Measurements from ENCODE around the gene SNTB2.

Gene SNTB2

GRCh38 chr16:69182730-69183416 lies 4.1 kb upstream of the SNTB2 start:
- DNase-seq, result peak; percentile 78 to 84

GRCh38 chr16:69187446-69188235 lies 677 bp downstream of the SNTB2 start:
- peak; percentile 11 to 48 for DNase-seq

DNA sequence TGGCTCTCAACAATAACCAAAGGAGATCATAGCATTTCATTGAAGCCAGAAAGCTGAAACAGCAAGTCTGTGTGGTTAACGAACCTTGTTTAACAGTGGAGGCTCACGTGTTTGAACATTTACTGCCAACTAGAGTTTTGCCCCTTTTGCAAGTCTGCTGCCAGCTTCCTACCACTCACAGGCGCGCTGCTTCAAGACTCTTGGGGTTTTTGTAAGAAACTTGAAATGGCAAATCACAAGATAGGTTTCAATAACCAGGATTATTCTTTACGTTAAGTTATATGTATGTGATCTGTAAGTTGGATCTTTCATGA lies 1.2 kb downstream of the SNTB2 start:
- no peak for DNase-seq

DNA sequence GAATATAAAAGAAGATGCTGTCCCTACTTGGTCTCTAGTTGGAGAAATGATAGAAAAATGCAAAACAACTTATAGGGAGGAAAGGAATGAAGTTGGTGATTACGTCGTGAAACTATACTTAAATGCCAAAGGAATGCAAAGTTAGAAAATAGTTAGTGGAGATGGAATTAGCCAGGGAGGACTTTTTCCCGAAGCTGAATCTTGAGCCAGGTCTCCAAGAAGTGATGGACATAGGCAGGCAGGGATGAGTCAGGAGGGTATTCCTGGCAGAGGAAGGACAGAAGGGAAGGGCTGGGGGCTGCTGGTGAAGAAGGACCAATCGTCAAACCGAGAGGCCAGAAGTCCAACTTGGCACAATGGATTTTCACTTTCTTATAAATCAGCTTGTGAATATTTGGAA lies 1.8 kb downstream of the SNTB2 start:
- no peak for DNase-seq

DNA sequence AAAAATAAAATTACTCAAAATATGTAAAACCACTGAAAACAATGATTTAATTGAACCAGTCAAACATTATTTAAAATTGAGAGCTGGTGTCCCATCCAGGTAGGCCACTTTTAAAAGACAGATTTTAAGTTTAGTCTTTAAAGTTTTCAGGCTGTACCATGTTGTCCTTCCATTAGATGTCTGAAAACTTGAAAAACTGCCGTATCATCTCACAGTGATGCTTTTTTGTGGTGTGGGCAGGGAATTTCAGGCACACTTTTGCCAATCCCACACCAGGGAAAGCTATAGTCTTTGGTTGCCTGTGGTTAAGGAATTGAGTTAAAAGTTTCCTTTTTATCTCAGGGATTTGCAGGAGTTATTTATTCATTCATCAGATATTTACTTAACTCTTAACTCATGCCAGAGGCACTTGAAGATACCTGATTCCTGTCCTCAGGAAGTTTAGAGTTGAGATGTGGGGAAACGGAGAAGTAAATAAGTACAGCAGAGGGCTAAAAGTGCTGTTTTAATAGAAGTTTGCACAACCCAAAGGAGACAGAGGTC lies 3.2 kb downstream of the SNTB2 start:
- DNase-seq, result no peak

DNA sequence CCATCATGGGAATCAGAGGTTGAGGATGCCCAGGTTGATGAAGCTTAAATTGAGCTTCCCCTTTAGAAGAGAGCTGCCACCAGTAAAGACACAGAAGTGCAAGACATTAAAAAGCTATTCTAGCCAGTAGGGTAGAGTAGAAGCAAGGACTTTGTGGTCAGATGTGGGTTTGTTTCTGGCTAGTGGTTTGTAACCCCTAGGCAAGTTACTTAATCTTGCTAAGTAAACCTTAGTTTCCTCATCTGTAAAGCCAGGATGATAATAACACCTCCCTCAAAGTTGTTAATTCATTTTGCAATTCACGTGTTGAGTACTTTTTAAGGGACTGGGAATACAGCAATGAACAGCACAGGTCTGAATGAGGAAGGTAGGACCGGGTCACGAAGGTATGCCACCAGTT lies 3.6 kb downstream of the SNTB2 start:
- DNase-seq, result no peak

- no peak for DNase-seq
Measured at GRCh38 chr16:69191136-69191535, 4.2 kb downstream of the SNTB2 start.

DNA sequence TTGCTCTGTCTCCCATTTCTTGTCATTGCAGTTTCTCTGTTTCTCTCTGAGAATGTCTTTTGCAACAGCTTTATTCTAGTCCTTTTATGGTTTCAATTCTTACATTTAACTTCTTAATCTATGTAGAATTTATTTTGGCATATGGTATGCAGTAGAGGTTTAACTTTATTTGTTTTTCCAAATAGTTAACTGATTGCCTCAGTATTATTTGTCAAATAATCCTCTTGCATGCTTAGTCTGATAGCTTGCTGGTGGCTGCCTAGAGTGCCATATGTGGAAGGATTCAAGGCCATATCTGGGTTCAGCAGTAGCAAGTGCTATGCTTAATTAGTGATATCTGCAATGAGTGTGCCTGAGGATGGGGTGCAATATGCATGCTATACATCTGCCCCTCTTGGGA lies 6.9 kb downstream of the SNTB2 start:
- no peak for DNase-seq

- no peak for DNase-seq
Measured at GRCh38 chr16:69194488-69194887, 7.5 kb downstream of the SNTB2 start.

DNA sequence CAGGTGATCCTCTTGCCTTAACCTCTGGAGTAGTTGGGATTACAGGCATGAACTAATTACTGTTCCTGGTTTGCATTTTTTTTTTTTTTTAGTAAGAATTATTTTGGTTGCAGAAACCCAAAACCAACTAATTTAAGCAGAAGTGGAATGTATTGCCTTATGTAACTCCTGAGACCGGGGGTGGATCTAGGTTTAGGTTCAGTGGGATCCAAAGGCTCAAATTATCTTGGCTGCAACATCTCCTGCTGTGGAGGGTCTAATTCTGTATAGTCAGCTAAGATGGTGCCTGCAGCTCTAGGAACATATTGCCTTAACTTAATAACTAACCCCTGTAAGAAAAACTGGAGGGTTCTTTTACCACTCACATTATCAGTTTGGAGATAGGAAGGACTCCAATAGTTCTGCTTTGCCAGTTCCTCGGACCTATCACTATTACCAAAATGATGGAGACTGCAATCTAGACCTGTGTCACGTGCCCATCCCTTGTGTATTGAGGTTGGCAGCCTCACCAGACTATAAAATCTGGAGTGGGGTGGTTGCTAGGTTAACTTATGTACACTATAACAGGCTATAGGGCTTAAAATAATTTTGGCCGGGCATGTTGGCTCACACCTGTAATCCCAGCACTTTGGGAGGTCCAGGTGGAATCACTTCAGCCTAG lies 8.5 kb downstream of the SNTB2 start:
- DNase-seq, result no peak

DNA sequence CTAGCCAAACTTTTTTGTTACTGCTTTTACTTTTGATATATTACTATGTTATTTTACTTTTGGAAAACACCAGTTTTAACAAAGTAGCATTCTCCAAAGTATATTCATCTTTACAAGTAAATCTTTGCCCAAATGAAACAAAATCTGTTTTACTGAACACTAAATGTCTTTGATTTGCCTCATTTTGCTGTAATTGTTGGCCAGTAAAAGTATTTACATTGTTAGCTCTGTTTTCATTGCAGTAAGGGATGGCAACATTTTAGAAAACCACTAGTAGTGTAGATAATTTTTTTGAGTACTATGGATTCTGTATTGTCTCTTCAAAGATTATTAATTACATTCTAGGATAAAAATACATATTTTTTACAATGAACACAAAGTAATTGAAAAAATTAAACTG lies 10.6 kb downstream of the SNTB2 start:
- DNase-seq, result no peak

GRCh38 chr16:69199382-69199781 lies 12.4 kb downstream of the SNTB2 start:
- no peak for DNase-seq

DNA sequence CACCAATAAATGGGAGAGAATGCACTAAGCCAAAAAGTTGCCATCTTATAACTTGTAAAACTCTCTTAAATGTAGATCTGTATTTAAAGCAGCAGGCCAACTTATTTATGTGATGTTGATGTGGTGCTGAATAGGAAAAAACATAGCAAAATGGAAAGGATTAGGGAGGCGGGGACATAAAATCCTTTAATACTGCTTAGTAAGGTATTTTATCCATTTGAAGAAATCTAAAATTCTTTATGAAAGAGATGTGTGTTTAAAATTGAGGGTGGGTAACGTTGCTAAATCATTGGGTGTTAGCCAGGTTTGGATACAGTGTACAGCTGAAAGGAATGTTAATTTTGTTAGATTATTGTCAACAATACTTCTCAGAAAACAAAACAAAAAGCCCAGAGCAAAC lies 14.3 kb downstream of the SNTB2 start:
- DNase-seq, result no peak

GRCh38 chr16:69201787-69202186 lies 14.8 kb downstream of the SNTB2 start:
- no peak for DNase-seq

DNA sequence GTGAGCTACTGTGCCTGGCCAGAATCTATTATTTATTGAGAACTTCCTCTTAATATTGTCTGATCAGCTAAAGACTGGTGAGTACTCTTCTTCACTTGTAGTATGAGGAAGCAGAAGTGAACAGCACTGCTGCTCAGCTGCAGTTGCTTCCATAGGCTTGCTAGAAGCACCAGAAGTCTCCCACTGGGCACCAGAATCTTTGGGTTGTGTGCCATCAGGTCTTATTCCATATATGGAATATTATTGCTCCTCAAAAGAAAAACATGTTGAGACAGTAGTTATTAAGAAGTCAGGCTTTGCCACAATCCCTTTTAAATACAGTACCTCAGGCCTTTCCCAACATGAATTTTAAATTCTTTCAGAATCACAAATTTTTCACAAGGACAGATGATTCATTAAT lies 17.2 kb downstream of the SNTB2 start:
- DNase-seq, result no peak

GRCh38 chr16:69209735-69210134 lies 22.8 kb downstream of the SNTB2 start:
- DNase-seq, result no peak

- DNase-seq, result no peak
Measured at GRCh38 chr16:69217433-69217832, 30.5 kb downstream of the SNTB2 start.

DNA sequence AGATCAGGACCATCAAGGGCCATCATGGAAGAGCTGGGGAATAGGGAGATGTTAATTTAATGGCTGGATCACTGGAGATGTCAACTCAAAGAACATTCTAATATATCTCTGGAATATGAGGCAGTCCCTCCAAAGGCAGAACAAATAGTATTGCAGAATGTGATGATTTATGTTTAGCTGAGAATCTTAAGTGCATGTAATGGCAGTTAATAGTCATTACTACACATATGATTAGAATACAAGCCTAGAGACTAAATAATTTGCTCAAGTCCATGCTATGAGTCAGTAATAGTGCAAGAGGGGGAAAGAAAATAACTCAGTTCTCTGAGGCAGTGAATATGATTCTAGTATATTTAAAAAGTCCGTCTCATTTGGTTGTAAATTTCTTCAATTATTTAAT lies 32.3 kb downstream of the SNTB2 start:
- DNase-seq, result no peak

GRCh38 chr16:69223882-69224281 lies 36.9 kb downstream of the SNTB2 start:
- DNase-seq, result no peak

GRCh38 chr16:69225121-69225520 lies 38.2 kb downstream of the SNTB2 start:
- DNase-seq, result no peak

- DNase-seq, result no peak
Measured at GRCh38 chr16:69233124-69233523, 46.2 kb downstream of the SNTB2 start.

DNA sequence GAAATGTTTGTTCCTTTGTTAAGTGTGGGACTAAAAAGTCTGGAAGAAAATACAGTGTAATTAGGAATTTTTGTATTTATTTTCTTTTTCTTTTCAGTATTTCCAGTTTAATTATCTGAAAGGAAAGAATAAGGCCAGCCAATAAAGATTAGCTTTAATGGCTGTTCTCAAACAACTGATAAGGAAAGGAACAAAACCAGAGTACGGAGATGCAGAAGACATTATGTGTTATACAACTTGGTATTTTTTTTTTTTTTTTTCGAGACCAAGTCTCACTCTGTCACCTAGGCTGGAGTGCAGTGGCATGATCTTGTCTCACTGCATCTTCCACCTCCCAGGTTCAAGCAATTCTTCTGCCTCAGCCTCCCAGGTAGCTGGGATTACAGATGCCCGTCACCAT lies 47.5 kb downstream of the SNTB2 start:
- no peak for DNase-seq

DNA sequence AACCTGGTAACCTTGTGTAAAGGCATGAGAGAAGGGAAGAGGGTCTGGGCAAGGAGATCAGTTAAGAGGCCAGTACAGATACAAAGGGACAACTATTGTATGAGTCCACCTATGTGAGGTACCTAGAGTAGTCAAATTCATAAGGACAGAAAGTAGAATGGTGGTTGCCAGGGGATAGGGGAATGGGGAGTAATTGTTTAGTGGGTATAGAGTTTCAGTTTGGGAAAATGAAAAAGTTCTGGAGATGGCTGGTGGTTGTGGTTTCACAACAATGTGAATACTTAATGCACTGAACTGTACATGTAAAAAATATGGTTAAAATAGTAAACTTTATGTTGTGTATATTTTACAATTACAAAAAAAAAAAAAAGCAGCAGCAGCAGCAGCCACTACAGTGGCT lies 49.4 kb downstream of the SNTB2 start:
- no peak for DNase-seq

DNA sequence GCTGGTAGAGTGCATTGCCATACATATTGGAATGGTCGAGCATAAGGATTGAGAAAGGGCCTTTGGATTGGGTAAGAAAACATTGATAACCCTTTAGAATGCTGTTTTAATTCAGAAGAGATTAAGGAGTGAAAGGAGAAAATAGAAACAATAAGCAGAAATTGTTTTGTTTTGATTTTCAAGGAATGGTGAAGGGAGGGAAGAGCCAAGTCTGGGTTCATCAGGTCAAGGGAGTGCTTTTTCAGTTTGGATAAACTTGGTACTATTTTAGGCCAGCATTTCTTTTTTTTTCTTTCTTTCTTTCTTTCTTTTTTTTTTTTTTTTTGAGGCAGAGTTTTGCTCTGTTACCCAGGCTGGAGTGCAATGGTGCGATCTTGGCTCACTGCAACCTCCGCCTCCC lies 50.3 kb downstream of the SNTB2 start:
- no peak for DNase-seq

Measured in SHP77 (cell line).